ENCODE measurements around the gene XPO6.
"Not testable (repeated sequence)": the region's sequence is repeated elsewhere in the genome, so short reads cannot be mapped to it uniquely, and the experiment has no call there.

Gene XPO6

DNA sequence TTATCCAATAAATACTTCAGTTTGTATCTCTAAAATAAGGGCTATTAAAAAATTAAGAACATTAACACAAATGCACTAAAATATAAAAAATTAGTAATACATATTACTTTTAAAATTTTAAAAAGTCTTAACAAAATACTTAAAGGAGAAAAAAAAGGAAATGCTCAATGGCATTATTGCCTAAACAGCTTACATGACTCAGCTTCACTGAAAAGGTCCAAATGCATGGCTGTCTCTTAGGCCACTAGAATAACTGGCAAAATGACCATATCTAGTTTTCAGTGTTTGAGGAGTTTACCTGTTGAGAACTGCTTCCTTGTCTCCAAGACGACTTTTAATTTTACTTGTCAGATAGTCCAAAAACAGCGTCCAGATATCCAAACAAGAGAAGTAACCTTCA is 66.0 kb downstream of the XPO6 start:
- no peak for DNase-seq

- peak; percentile 83 to 87 for DNase-seq
Observed at GRCh38 chr16:28140788-28141618, 70.8 kb downstream of the XPO6 start.

DNA sequence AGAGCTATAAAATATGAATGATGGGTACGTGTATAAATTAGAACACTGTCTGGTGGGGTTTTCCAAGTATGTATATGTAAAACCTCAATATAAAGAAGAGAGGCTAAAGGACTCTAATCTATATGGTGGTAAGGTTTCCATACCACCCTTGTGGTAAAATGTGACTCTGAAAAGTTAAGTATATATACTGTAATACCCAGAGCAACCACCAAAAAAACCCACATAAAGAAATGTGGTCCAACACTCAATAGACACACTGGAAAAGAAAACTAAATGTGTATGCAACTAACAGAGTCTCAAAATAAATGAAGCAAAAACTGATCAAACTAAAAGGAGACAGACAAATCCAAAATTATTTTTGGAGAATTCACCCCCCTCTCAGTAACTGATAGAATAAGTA is 72.2 kb downstream of the XPO6 start:
- DNase-seq: peak in 1 of 2 donors; percentile 38

- peak; percentile 26 to 73 for DNase-seq
Observed at GRCh38 chr16:28136751-28137434, 74.9 kb downstream of the XPO6 start.

DNA sequence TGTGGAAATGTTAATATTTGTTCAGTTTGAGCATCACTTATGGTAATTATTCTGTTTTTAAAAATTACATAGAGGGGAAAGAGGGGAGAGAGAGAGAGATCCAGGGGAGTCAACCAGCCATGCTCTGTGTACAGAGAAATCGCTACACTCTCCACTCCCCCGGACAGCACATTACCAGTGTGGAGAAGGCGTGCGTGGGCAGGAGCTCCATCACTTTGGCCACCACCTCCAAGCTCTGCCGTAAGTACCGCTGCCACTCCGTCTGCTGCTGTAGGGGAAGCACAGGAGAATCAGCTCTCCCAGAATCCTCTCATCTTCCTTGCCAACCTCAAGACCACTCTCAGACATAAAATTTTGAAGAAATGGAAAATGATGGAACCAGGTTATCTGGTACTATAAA is 78.1 kb downstream of the XPO6 start:
- DNase-seq: no peak

DNA sequence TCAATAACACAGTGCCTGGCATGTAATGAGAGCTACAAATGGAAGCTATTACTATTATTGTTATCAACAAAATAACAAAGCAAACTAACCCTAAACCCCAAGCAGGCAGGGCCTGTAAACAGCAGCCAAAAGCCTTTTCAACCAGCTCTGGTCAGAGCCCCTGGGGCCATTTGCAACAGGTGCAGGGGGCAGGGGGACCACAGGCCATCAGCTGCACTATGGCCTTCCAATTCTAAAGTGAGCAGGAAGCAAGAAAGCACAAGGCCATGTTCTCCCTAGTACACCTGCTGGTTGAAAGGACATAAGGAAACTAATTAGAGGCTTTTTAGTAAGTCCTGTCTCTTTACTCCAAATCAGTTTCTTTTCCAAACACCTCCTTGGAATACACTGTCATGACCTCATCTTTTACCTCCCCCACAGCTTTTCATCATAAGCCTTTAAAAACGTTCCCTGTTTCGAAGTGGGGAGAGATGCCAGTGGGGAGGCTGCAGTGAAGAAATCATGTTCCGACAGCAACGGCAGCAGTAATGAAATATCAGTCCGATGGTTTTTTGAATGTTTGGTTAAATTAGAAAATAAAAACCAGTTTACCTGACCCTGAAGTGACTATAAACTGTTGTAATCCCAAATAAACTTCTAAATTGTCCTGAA is 79.9 kb downstream of the XPO6 start:
- DNase-seq: no peak

GRCh38 chr16:28131181-28131580 is 80.6 kb downstream of the XPO6 start:
- no peak for DNase-seq

DNA sequence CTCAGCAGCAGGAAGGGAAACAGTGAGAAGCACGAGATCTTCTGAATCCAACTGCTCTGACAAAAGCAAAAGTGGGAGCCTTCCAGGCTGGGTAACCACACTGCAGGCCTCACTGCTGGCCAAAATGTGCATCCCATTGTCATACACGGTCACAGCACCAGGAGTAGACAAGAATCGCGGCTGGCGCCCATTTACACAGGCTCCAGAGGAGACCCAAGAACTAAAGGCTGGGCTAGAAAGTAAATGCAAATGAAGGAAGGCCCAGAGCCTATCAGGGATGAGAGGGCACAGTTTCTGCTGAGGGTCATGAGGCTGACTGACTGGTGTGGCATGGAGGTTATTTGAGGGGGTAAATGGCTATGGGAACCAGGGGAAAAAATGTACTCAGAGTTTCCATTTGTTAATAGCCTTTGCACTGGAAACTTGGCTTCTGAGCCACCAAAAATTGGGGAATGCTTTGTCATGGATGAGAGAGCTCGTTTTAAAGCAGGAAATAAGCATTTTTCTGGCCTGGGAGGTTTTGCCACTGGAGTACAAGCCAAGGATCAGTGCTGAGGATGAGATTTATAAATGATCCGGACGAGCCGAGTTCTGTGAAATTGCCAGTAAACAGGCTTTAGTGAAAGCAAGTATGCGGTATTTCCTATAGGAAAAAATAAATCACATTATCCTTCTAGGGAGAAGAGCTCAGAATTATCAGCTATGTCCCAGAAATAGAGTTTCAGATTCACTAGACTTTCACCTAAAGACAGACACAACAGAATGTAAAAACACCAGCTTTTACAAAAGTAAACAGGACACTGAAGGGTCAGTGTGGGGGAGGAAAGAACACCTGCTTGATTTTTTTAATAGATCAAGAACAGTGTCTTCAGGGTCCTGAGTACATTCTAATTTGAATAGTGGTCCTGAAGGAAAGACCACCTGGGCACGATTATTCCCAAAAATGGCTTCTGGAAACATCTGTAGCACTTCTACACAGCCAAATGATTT is 81.4 kb downstream of the XPO6 start:
- DNase-seq: no peak

GRCh38 chr16:28126684-28127620 is 84.8 kb downstream of the XPO6 start:
- no peak for DNase-seq

DNA sequence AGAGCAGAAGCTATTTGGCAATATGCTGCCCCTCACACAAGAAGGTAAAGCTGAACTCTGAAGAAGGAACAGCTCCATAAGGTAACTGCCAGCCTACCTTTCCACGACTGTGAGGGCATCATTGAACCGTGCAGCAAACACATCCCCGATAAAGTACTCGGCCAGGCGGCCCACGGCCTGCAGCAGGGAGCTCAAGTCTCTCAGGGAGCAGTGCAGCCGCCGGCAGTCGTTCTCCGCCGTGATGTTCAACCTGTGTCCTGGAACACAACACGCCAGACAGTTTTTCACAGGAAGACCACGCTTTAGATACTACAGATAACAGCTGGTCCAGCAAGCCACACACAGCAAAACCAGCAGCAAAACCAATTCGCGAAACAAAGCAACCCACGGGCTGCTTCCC is 86.2 kb downstream of the XPO6 start:
- no peak for DNase-seq

GRCh38 chr16:28121527-28121926 is 90.2 kb downstream of the XPO6 start:
- DNase-seq: no peak

DNA sequence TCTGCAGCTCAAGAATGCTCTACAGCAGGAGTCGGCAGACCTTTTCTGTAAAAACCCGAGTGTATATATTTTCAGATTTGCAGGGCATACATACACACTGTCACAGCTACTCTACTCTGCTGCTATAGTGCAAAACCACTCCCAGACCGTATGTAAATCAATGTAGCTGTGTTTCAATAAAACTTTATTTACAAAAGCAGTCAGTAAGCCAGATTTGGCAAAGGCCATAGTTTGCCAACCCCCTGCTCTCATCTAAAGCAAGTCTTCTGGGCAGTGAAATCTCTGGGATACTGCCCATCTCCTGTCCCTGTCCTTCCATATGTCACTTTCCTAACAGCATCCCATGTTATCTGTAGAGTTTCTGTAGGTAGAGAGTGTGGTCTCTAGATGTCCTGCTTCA is 91.0 kb downstream of the XPO6 start:
- DNase-seq: no peak

DNA sequence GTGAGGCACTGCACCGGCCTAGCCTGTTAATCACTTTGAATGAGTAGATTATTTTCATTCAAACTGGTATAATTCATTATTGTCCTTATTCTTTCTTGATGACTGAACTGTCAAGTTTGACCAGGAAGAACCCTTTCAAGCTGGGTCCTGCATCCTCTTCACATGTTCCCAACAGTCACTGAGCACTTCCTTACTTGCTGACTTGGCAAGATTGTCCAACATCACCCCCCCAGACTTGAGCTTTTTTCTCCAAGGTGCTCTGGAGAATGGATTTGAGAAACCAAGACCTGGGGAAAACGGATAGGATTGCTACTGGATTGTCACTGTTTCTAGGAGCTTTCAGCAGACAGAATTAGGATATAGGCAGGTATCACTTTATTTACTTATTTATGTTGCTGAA is 93.1 kb downstream of the XPO6 start:
- DNase-seq: no peak

DNA sequence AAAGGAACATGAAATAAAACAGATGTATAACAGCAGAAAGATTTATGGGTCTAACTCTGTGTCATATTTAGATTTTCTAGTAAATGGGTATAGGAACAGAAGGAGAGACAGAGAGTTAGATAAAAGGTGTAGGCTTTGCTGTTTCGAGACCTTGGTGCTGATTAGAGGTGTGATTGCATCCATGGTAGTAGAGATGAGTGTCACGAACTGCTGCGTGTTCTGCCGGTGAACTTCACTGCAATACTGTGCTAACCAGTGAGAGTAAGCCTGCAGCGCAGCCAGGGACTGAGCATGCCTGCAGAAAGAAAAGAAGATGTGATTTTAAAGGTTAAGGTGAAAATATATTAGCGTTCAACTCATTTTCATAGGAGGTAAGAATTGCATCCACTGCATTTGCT is 94.6 kb downstream of the XPO6 start:
- no peak for DNase-seq

GRCh38 chr16:28115866-28116265 is 95.9 kb downstream of the XPO6 start:
- DNase-seq: not testable (repeated sequence)

DNA sequence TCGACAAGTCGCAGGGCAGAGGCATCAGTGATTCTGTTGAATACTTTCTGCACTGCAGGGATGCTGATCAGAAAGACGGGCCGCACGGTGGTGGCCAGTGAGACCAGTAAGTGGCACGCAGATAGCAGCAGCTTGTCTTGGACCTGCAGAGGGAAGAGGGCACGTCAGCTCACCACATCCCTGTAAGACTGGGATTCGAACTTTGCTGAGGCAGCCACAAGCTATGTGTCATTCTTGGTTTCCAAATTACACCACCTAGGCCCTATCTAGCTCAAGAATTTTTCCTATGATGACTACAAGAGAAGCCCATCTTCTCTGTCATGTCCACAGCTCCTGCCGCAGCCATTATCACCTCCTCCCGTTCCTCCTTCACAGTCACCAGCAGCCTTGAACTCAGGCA is 98.9 kb downstream of the XPO6 start:
- DNase-seq: no peak

- DNase-seq: no peak
Observed at GRCh38 chr16:28110977-28111376, 100.8 kb downstream of the XPO6 start.

GRCh38 chr16:28110479-28110878 is 101.3 kb downstream of the XPO6 start:
- DNase-seq: no peak

GRCh38 chr16:28110074-28110473 is 101.7 kb downstream of the XPO6 start:
- no peak for DNase-seq

DNA sequence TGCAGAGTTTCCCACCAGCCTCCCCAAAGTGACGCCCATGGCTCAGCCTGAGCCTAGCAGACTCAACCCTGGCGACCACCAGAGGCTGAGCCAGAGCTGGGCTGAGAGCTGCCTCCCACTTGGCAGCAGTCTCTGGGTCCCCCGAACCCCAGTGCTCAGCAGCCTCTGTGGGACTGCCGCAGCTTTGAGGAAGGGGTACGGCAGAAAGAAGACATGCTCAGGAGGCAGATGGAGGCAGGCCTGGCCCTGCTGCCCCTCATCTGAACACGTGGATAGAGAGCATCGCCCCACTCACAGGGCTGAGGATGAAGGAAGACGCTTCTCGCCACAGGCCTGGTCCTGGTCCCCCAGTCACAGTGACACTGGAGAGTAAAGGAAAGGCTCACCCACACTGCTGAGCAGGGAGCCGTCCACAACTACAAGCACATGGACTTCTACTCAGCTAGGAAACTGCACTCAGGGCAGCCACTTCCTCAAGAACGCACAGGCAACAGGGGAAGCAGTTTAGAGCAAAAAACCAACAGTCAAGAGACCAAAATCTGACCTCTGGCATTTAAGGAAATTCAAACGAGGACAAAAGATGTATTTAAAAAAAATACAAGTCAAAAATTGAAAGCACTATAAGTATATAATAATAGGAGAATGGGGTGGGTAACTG is 103.0 kb downstream of the XPO6 start:
- DNase-seq: peak in 1 of 2 donors; percentile 22

DNA sequence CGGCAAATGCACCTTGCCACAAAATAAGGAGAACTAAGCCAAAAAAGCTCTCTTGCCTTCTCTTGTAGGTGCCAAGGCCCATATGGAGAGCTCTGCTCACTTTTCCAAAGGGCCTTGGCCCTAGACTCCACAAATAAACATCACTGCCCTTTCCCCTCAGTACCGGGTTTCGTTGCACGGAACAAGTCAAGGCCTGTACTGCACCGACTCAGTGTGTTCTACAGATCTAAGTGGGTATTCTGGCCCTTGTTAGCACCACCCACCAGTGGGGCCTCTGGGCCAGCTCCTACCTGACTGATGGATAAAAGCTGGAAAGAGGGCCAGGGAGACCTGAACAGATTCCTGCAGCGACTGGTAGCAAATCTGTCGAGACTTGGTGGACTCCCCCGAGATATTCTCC is 104.5 kb downstream of the XPO6 start:
- DNase-seq: no peak

Data from CD4-positive, alpha-beta T cell treated with Interleukin-1 beta for 1 hour (primary cell).